ENCODE results near the gene PARD6G. TPM values are rescaled to one million over a fixed set of nuclear protein-coding genes. Genes with fewer than 3 reads are reported as not detected.
"Not testable (repeated sequence)": the region's sequence is repeated elsewhere in the genome, so short reads cannot be mapped to it uniquely, and the experiment has no call there.

Gene PARD6G
- total RNA-seq, 1 experiment from 2014 or later: 5.4 TPM

- H3K36me3 ChIP-seq (ENCODE audit: low read depth, low read length): no peaks in the 10 kb centered on the region
These were observed 23.6 kb downstream of the PARD6G start for GRCh38 chr18:80223581-80224148.

GRCh38 chr18:80219488-80219887 is 27.8 kb downstream of the PARD6G start:
- H3K9me3 ChIP-seq (ENCODE audit: low read length); ATAC-seq; BruUV-seq (replicated peaks); DNase-seq; H3F3A ChIP-seq (ENCODE audit: low read length, unreplicated experiment); H3K4me3 ChIP-seq (ENCODE audit: low read length); CTCF ChIA-PET; H3K9ac ChIP-seq (ENCODE audit: low read length); H3K36me3 ChIP-seq (ENCODE audit: low read depth, low read length); H3K4me1 ChIP-seq (ENCODE audit: insufficient read depth, low read length); H3K4me2 ChIP-seq (ENCODE audit: low read length); H2AFZ ChIP-seq (ENCODE audit: low read length); H3K27ac ChIP-seq (ENCODE audit: low read length); H4K20me1 ChIP-seq (ENCODE audit: low read length); H3K9me2 ChIP-seq (replicated peaks; ENCODE audit: low read length); intact Hi-C loops (cut with micrococcal nuclease); H3K27me3 ChIP-seq (ENCODE audit: low read length); POLR2A ChIA-PET (ENCODE audit: unreplicated experiment); H3K79me2 ChIP-seq (ENCODE audit: low read length): not testable (repeated sequence)

More at GRCh38 chr18:80223581-80224148, 23.6 kb downstream of the PARD6G start:
- Histone ChIP-seq H2AFZ (ENCODE audit: low read length) (no peak overlapping the region), H3K9me3 (ENCODE audit: low read length) (no peaks in the 10 kb centered on the region), H3K9ac (ENCODE audit: low read length) (no peak overlapping the region), H4K20me1 (ENCODE audit: low read length) (no peaks in the 10 kb centered on the region), H3F3A (ENCODE audit: low read length, unreplicated experiment) (no peaks in the 10 kb centered on the region), H3K4me1 (ENCODE audit: insufficient read depth, low read length) (no peaks in the 10 kb centered on the region), H3K4me3 (ENCODE audit: low read length) (no peak overlapping the region), H3K9me2 (replicated peaks; ENCODE audit: low read length) (no peaks in the 10 kb centered on the region), H3K79me2 (ENCODE audit: low read length) (no peaks in the 10 kb centered on the region), H3K27me3 (ENCODE audit: low read length) (no peaks in the 10 kb centered on the region), H3K4me2 (ENCODE audit: low read length) (no peak overlapping the region), H3K27ac (ENCODE audit: low read length) (no peak overlapping the region)
- ATAC-seq: no peak
- no TSS peak for BruUV-seq (replicated peaks)
- no peak for DNase-seq
- intact Hi-C loops (cut with micrococcal nuclease): no loop called here
- TF ChIP-seq EZH2phosphoT487 (IDR thresholded peaks at IDR 0.05; ENCODE audit: borderline replicate concordance, low read length): no peak
- no peak for TF ChIP-seq EZH2 (IDR thresholded peaks at IDR 0.05; ENCODE audit: low read length, unreplicated experiment)
- TF ChIP-seq CTCF (conservative IDR thresholded peaks at IDR 0.05; ENCODE audit: low read depth, low read length): no peak
- ChIA-PET POLR2A (ENCODE audit: unreplicated experiment) (no interaction called here), CTCF (no interaction called here)

GRCh38 chr18:80218341-80219227 is 28.7 kb downstream of the PARD6G start:
- Histone ChIP-seq H3K4me3 (ENCODE audit: low read length) (no peak overlapping the region), H3K79me2 (ENCODE audit: low read length) (no peaks in the 10 kb centered on the region), H2AFZ (ENCODE audit: low read length) (no peak overlapping the region), H4K20me1 (ENCODE audit: low read length) (no peaks in the 10 kb centered on the region), H3K9ac (ENCODE audit: low read length) (no peak overlapping the region), H3K9me3 (ENCODE audit: low read length) (no peaks in the 10 kb centered on the region), H3K27ac (ENCODE audit: low read length) (no peak overlapping the region), H3F3A (ENCODE audit: low read length, unreplicated experiment) (no peaks in the 10 kb centered on the region), H3K4me2 (ENCODE audit: low read length) (no peak overlapping the region), H3K27me3 (ENCODE audit: low read length) (no peaks in the 10 kb centered on the region), H3K4me1 (ENCODE audit: insufficient read depth, low read length) (no peaks in the 10 kb centered on the region), H3K9me2 (replicated peaks; ENCODE audit: low read length) (no peaks in the 10 kb centered on the region), H3K36me3 (ENCODE audit: low read depth, low read length) (no peaks in the 10 kb centered on the region)
- DNase-seq: no peak
- no peak for ATAC-seq
- TF ChIP-seq CTCF (conservative IDR thresholded peaks at IDR 0.05; ENCODE audit: low read depth, low read length): no peak
- no peak for TF ChIP-seq EZH2phosphoT487 (IDR thresholded peaks at IDR 0.05; ENCODE audit: borderline replicate concordance, low read length)
- no peak for TF ChIP-seq EZH2 (IDR thresholded peaks at IDR 0.05; ENCODE audit: low read length, unreplicated experiment)
- intact Hi-C loops (cut with micrococcal nuclease): no loop called here
- ChIA-PET CTCF (no interaction called here), POLR2A (ENCODE audit: unreplicated experiment) (no interaction called here)
- BruUV-seq (replicated peaks): no TSS peak

Data from PC-3 (cell line).